ENCODE data around the gene DYNC2H1.
"Not testable (repeated sequence)": the region's sequence is repeated elsewhere in the genome, so short reads cannot be mapped to it uniquely, and the experiment has no call there.

The DYNC2H1 gene

GRCh38 chr11:103108933-103109817 is at the start of gene DYNC2H1:
Gene DYNC2H1 (plus strand): TSS chr11:103109426. CDS start chr11:103109575, 149 bp downstream.
- no peak for DNase-seq

- no peak for DNase-seq
These were observed 47.6 kb upstream of the DYNC2H1 start for GRCh38 chr11:103061656-103062055.

- no peak for DNase-seq
These were observed 42.1 kb upstream of the DYNC2H1 start for GRCh38 chr11:103067118-103067517.

- DNase-seq = no peak
These were observed 39.9 kb upstream of the DYNC2H1 start for GRCh38 chr11:103069367-103069766.

GRCh38 chr11:103070142-103070541 is 39.1 kb upstream of the DYNC2H1 start:
- DNase-seq = no peak

- DNase-seq = no peak
These were observed 38.2 kb upstream of the DYNC2H1 start for GRCh38 chr11:103071008-103071407.

GRCh38 chr11:103076361-103076760 is 32.9 kb upstream of the DYNC2H1 start:
- no peak for DNase-seq

- no peak for DNase-seq
These were observed 31.7 kb upstream of the DYNC2H1 start for GRCh38 chr11:103077554-103077953.

GRCh38 chr11:103078710-103079109 is 30.5 kb upstream of the DYNC2H1 start:
- no peak for DNase-seq

GRCh38 chr11:103079833-103080232 is 29.4 kb upstream of the DYNC2H1 start:
- no peak for DNase-seq

GRCh38 chr11:103085758-103086365 is 23.4 kb upstream of the DYNC2H1 start:
- no peak for DNase-seq

- no peak for DNase-seq
These were observed 22.8 kb upstream of the DYNC2H1 start for GRCh38 chr11:103086461-103086860.

- no peak for DNase-seq
These were observed 18.0 kb upstream of the DYNC2H1 start for GRCh38 chr11:103091064-103091800.

- DNase-seq = peak; percentile 27
These were observed 17.3 kb upstream of the DYNC2H1 start, which contains the start of gene DCUN1D5 for GRCh38 chr11:103091801-103092524. Gene DCUN1D5 (minus strand): TSS chr11:103092160. CDS start chr11:103091872, 288 bp downstream.

GRCh38 chr11:103097279-103097678 is 11.9 kb upstream of the DYNC2H1 start:
- no peak for DNase-seq

- no peak for DNase-seq
These were observed 677 bp downstream of the DYNC2H1 start for GRCh38 chr11:103109818-103110388.

GRCh38 chr11:103110391-103110790 is 1.2 kb downstream of the DYNC2H1 start:
- no peak for DNase-seq

GRCh38 chr11:103111400-103111799 is 2.2 kb downstream of the DYNC2H1 start:
- no peak for DNase-seq

GRCh38 chr11:103112364-103112763 is 3.1 kb downstream of the DYNC2H1 start:
- no peak for DNase-seq

GRCh38 chr11:103114836-103115235 is 5.6 kb downstream of the DYNC2H1 start:
- no peak for DNase-seq

GRCh38 chr11:103125462-103125861 is 16.2 kb downstream of the DYNC2H1 start:
- DNase-seq = no peak

GRCh38 chr11:103141986-103142385 is 32.8 kb downstream of the DYNC2H1 start:
- DNase-seq = not testable (repeated sequence)

All from NCI-H187 treated with DMSO at 0.1 percent for 48 hours (cell line).